HEK293 (cell line): ENCODE measurements around the gene PC.

Experiments
- CTCF ChIP-seq: fragments of 450-650 bp; formaldehyde crosslinking; IDR thresholded peaks from 2 replicates; pipeline ENCODE4 v1.5.1; 2016; ENCODE audit warnings: missing biosample characterization, missing genetic modification characterization
- REST ChIP-seq: fragments of 450-650 bp; formaldehyde crosslinking; IDR thresholded peaks from 2 replicates; pipeline ENCODE4 v1.5.1; 2016; ENCODE audit warnings: missing biosample characterization, missing genetic modification characterization

GRCh38 chr11:66859686-66860448 lies 98.3 kb downstream of the PC start:
- TF ChIP-seq CTCF (tag by site-specific recombination) (no peak), REST (tag by site-specific recombination) (no peak)
